HEK293 (cell line): ENCODE results near the gene SORL1.

ENCODE experiments used
- CTCF ChIA-PET: fragments of 350-600 bp; formaldehyde crosslinking; extraction: SDS; loops from one replicate; lab custom pipeline; 2021; ENCODE audit warnings: antibody characterized with exemption; lab: Yijun Ruan, JAX
- POLR2A ChIA-PET: fragments of 300-600 bp; formaldehyde crosslinking; extraction: SDS; loops from one replicate; lab custom pipeline; 2020; ENCODE audit warnings: antibody characterized with exemption, inconsistent platforms; lab: Yijun Ruan, JAX
- H3K27ac ChIP-seq: fragments of 200-500 bp; sonication (Bioruptor generic); 2 replicates; pipeline ENCODE4 v1.5.1; 2014; ENCODE audit warnings: low read depth, low read length, control low read depth, inconsistent platforms; ENCODE audit errors: extremely low read depth
- H3K36me3 ChIP-seq, 2 experiments: fragments of 200-500 bp in 1 of 2; sonication (Bioruptor generic) in 1 of 2; 1 replicate in 1 of 2; 2 replicates in 1 of 2; pipeline ENCODE4 v1.5.1; 2014 to 2017; ENCODE audit warnings: inconsistent platforms in 2 of 2, low read length in 2 of 2; ENCODE audit not compliant: control insufficient read depth in 2 of 2, insufficient read depth in 1 of 2
- H3K4me1 ChIP-seq: fragments of 200-500 bp; sonication (Bioruptor generic); 2 replicates; pipeline ENCODE4 v1.5.1; 2014; ENCODE audit warnings: mild to moderate bottlenecking, low read length, inconsistent platforms; ENCODE audit not compliant: control insufficient read depth, insufficient read depth
- H3K4me3 ChIP-seq: 2 replicates; pipeline ENCODE4 v1.5.1; 2011; ENCODE audit warnings: low read depth, mild to moderate bottlenecking, control low read depth, low read length, moderate library complexity
- H3K9me3 ChIP-seq: fragments of 200-500 bp; sonication (Bioruptor generic); 2 replicates; pipeline ENCODE4 v1.5.1; 2014; ENCODE audit warnings: low read depth, low read length, inconsistent platforms; ENCODE audit not compliant: control insufficient read depth, insufficient read depth
- IKZF3 ChIP-seq: fragments of 450-650 bp; IDR thresholded peaks from 2 replicates; pipeline ENCODE4 v1.5.0; 2018; ENCODE audit warnings: missing biosample characterization, mild to moderate bottlenecking, missing genetic modification characterization, moderate library complexity
- REST ChIP-seq: fragments of 450-650 bp; formaldehyde crosslinking; IDR thresholded peaks from 2 replicates; pipeline ENCODE4 v1.5.1; 2016; ENCODE audit warnings: missing biosample characterization, missing genetic modification characterization
- ZBTB11 ChIP-seq: fragments of 450-650 bp; formaldehyde crosslinking; conservative IDR thresholded peaks from 2 replicates; pipeline ENCODE4 v1.5.1; 2016; ENCODE audit warnings: low read depth, missing biosample characterization, missing genetic modification characterization
- ZBTB20 ChIP-seq: fragments of 450-650 bp; formaldehyde crosslinking; IDR thresholded peaks from 2 replicates; pipeline ENCODE4 v1.5.1; 2016; ENCODE audit warnings: missing biosample characterization, missing genetic modification characterization
- ZBTB21 ChIP-seq: fragments of 450-650 bp; formaldehyde crosslinking; IDR thresholded peaks from 2 replicates; pipeline ENCODE4 v1.5.1; 2017; ENCODE audit warnings: missing biosample characterization, missing genetic modification characterization
- ZEB2 ChIP-seq: fragments of 450-650 bp; formaldehyde crosslinking; IDR thresholded peaks from 2 replicates; pipeline ENCODE4 v1.5.1; 2016; ENCODE audit warnings: missing biosample characterization, missing genetic modification characterization
- ZFP37 ChIP-seq: fragments of 450-650 bp; formaldehyde crosslinking; IDR thresholded peaks from 2 replicates; pipeline ENCODE4 v1.5.1; 2016; ENCODE audit warnings: missing biosample characterization, missing genetic modification characterization
- ZFP41 ChIP-seq: fragments of 450-650 bp; formaldehyde crosslinking; IDR thresholded peaks from 2 replicates; pipeline ENCODE4 v1.5.1; 2016; ENCODE audit warnings: missing biosample characterization, missing genetic modification characterization, borderline replicate concordance
- ZNF16 ChIP-seq: fragments of 450-650 bp; formaldehyde crosslinking; IDR thresholded peaks from 2 replicates; pipeline ENCODE4 v1.5.1; 2016; ENCODE audit warnings: low read depth, missing biosample characterization, missing genetic modification characterization
- ZNF174 ChIP-seq: fragments of 450-650 bp; formaldehyde crosslinking; IDR thresholded peaks from 2 replicates; pipeline ENCODE4 v1.5.0; 2017; ENCODE audit warnings: missing biosample characterization, mild to moderate bottlenecking, missing genetic modification characterization
- ZNF202 ChIP-seq: fragments of 450-650 bp; formaldehyde crosslinking; IDR thresholded peaks from 2 replicates; pipeline ENCODE4 v1.5.1; 2016; ENCODE audit warnings: missing biosample characterization, missing genetic modification characterization, borderline replicate concordance
- ZNF274 ChIP-seq, 2 experiments: fragments of 200-500 bp in 1 of 2; fragments of 450-650 bp in 1 of 2; sonication (Bioruptor generic) in 1 of 2; formaldehyde crosslinking in 1 of 2; IDR thresholded peaks; 2 replicates each; pipeline versions ENCODE4 v1.5.1 to v1.6.1; 2014 to 2016; ENCODE audit warnings: borderline replicate concordance in 1 of 2, inconsistent platforms in 1 of 2, low read length in 1 of 2, missing biosample characterization in 1 of 2, missing genetic modification characterization in 1 of 2
- ZNF510 ChIP-seq: fragments of 450-650 bp; formaldehyde crosslinking; IDR thresholded peaks from 2 replicates; pipeline ENCODE4 v1.5.1; 2018; ENCODE audit warnings: mild to moderate bottlenecking, missing genetic modification characterization, missing biosample characterization; ENCODE audit not compliant: insufficient replicate concordance
- ZNF560 ChIP-seq: fragments of 450-650 bp; formaldehyde crosslinking; IDR thresholded peaks from 2 replicates; pipeline ENCODE4 v1.5.1; 2017; ENCODE audit warnings: missing biosample characterization, missing genetic modification characterization, borderline replicate concordance
- ZNF571 ChIP-seq: fragments of 450-650 bp; formaldehyde crosslinking; IDR thresholded peaks from 2 replicates; pipeline ENCODE4 v1.5.0; 2017; ENCODE audit warnings: missing biosample characterization, missing genetic modification characterization
- ZNF654 ChIP-seq: fragments of 450-650 bp; formaldehyde crosslinking; IDR thresholded peaks from 2 replicates; pipeline ENCODE4 v1.5.1; 2016; ENCODE audit warnings: low read depth, missing biosample characterization, missing genetic modification characterization
- ZNF670 ChIP-seq: fragments of 450-650 bp; formaldehyde crosslinking; IDR thresholded peaks from 2 replicates; pipeline ENCODE4 v1.5.1; 2016; ENCODE audit warnings: missing biosample characterization, missing genetic modification characterization, low read depth
- ZNF843 ChIP-seq: fragments of 450-650 bp; formaldehyde crosslinking; IDR thresholded peaks from 2 replicates; pipeline ENCODE4 v1.5.1; 2016; ENCODE audit warnings: missing biosample characterization, missing genetic modification characterization
- ZSCAN30 ChIP-seq: fragments of 450-650 bp; IDR thresholded peaks from 2 replicates; pipeline ENCODE4 v1.5.1; 2018; ENCODE audit warnings: missing biosample characterization, mild to moderate bottlenecking, missing genetic modification characterization, moderate library complexity

Gene SORL1

DNA sequence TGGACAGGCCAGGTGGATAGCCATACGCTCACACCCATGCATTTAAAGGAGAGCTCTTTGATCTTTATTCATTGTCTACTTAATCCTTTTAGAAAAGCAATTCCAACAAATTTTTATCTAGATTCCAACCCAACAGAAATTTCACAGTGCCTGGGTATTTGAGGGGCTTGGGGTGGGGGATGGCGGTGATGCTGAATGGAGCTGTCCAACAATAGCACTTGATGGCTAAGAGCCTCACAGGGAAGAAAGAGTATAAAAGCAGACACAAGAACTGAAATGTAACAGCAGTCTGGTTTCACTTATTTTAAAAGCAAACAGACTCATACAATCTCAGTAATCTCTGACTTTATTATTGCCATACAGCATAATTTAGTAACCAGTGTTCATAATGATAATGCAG lies 102.4 kb downstream of the SORL1 start:
- H3K36me3 ChIP-seq = peaks cover 0 to 4% of the 10 kb centered on the region in 2 experiments; a peak in 1 of 3 replicates
- no peaks in the 10 kb centered on the region for H3K9me3 ChIP-seq
- no peaks in the 10 kb centered on the region for H3K4me1 ChIP-seq
- TF ChIP-seq ZNF174 (tag by site-specific recombination) (no peak), REST (tag by site-specific recombination) (peak; percentile 59)
- ChIA-PET POLR2A (no interaction called here), CTCF (no interaction called here)
- no peak overlapping the region for H3K4me3 ChIP-seq
- H3K27ac ChIP-seq = no peak overlapping the region

GRCh38 chr11:121555121-121555520 lies 103.0 kb downstream of the SORL1 start:
- no peaks in the 10 kb centered on the region for H3K9me3 ChIP-seq
- POLR2A ChIA-PET = no interaction called here
- H3K4me1 ChIP-seq = no peaks in the 10 kb centered on the region
- peaks cover 0 to 4% of the 10 kb centered on the region in 2 experiments; a peak in 1 of 3 replicates for H3K36me3 ChIP-seq
- no peak overlapping the region for H3K4me3 ChIP-seq
- H3K27ac ChIP-seq = no peak overlapping the region
- CTCF ChIA-PET = interaction anchor here (0.8 kb wide), 1 partner anchor 360 kb away, joined by 3 read pairs; no protein-coding TSS in a partner anchor
- TF ChIP-seq ZEB2 = no peak
- TF ChIP-seq IKZF3 (tag by site-specific recombination) = no peak
- no peak for TF ChIP-seq ZNF16 (tag by site-specific recombination)
- TF ChIP-seq ZNF560 = no peak
- no peak for TF ChIP-seq ZBTB21 (tag by site-specific recombination)
- no peak for TF ChIP-seq ZNF571 (tag by site-specific recombination)
- no peak for TF ChIP-seq ZBTB20 (tag by site-specific recombination)
- no peak for TF ChIP-seq ZNF670 (tag by site-specific recombination)
- TF ChIP-seq ZNF654 = no peak
- no peak for TF ChIP-seq ZNF843 (tag by site-specific recombination)
- TF ChIP-seq ZNF510 (tag by site-specific recombination) = no peak
- TF ChIP-seq ZNF202 (tag by site-specific recombination) = no peak
- no peak for TF ChIP-seq ZFP37 (tag by site-specific recombination)
- no peak for TF ChIP-seq ZNF274 (IDR thresholded peaks at IDR 0.05; ENCODE audit: low read length)
- no peak for TF ChIP-seq ZNF274 (tag by site-specific recombination; IDR thresholded peaks at IDR 0.05; ENCODE audit: borderline replicate concordance)
- no peak for TF ChIP-seq ZBTB11
- TF ChIP-seq ZSCAN30 (tag by site-specific recombination) = no peak
- no peak for TF ChIP-seq ZFP41 (tag by site-specific recombination)
